ENCODE data around the gene CACHD1. TPM values are rescaled to one million over a fixed set of nuclear protein-coding genes. Genes with fewer than 3 reads are reported as not detected.

CACHD1 gene
- total RNA-seq, 1 experiment from 2014 or later, result 0.34 TPM

GRCh38 chr1:64493831-64494230, 23.9 kb downstream of the CACHD1 start:
- Histone ChIP-seq H3K27ac (no peak overlapping the region), H3K4me3 (no peak overlapping the region), H3K27me3 (replicated peaks) (peaks cover 10% of the 10 kb centered on the region; the same call in 1 of the 2 replicates), H3K36me3 (no peaks in the 10 kb centered on the region), H3K4me1 (replicated peaks) (no peaks in the 10 kb centered on the region), H3K9me3 (replicated peaks) (no peaks in the 10 kb centered on the region)
- DNase-seq (ENCODE audit: low read depth in 1 of 2, low spot score in 2 of 2), result no peak

- H3K36me3 ChIP-seq, result no peaks in the 10 kb centered on the region
- H3K27me3 ChIP-seq (replicated peaks), result peaks cover 10% of the 10 kb centered on the region; the same call in 1 of the 2 replicates
- no peaks in the 10 kb centered on the region for H3K9me3 ChIP-seq (replicated peaks)
- no peak overlapping the region for H3K27ac ChIP-seq
- DNase-seq (ENCODE audit: low read depth in 1 of 2, low spot score in 2 of 2), result no peak
- H3K4me1 ChIP-seq (replicated peaks), result no peaks in the 10 kb centered on the region
- no peak overlapping the region for H3K4me3 ChIP-seq
These were observed 24.7 kb downstream of the CACHD1 start for GRCh38 chr1:64494659-64495058.

DNA sequence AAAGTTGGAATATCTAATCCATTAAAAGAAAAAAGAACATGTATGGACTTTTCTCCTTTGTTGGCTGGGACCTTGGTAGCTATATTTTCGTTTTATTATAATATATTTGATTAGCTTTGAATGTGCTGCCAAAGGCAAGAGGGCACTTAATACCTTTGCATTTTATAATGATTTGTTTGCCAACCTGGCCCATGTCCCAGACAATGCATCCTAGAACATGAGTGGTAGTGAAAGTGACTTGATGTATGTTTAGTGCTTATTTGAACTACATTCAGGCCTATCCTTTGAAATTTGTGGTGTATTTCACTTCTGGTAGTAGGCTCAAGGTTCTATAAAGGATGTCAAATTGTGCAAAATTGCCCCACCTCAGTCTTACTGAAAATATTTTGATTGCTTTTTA, 25.9 kb downstream of the CACHD1 start:
- H3K9me3 ChIP-seq (replicated peaks), result no peaks in the 10 kb centered on the region
- DNase-seq (ENCODE audit: low read depth in 1 of 2, low spot score in 2 of 2), result no peak
- H3K27me3 ChIP-seq (replicated peaks), result peaks cover 10% of the 10 kb centered on the region; the same call in 1 of the 2 replicates
- H3K36me3 ChIP-seq, result no peaks in the 10 kb centered on the region
- H3K4me1 ChIP-seq (replicated peaks), result no peaks in the 10 kb centered on the region
- H3K4me3 ChIP-seq, result no peak overlapping the region
- H3K27ac ChIP-seq, result no peak overlapping the region

GRCh38 chr1:64496606-64497005, 26.7 kb downstream of the CACHD1 start:
- no peaks in the 10 kb centered on the region for H3K4me1 ChIP-seq (replicated peaks)
- H3K36me3 ChIP-seq, result no peaks in the 10 kb centered on the region
- peaks cover 10% of the 10 kb centered on the region for H3K27me3 ChIP-seq (replicated peaks)
- DNase-seq (ENCODE audit: low read depth in 1 of 2, low spot score in 2 of 2), result no peak
- H3K9me3 ChIP-seq (replicated peaks), result no peaks in the 10 kb centered on the region
- no peak overlapping the region for H3K27ac ChIP-seq
- no peak overlapping the region for H3K4me3 ChIP-seq

GRCh38 chr1:64497088-64497883, 27.4 kb downstream of the CACHD1 start:
- H3K27ac ChIP-seq, result no peak overlapping the region
- peaks cover 12% of the 10 kb centered on the region for H3K27me3 ChIP-seq (replicated peaks)
- no peak for DNase-seq (ENCODE audit: low read depth in 1 of 2, low spot score in 2 of 2)
- no peaks in the 10 kb centered on the region for H3K36me3 ChIP-seq
- no peaks in the 10 kb centered on the region for H3K4me1 ChIP-seq (replicated peaks)
- H3K4me3 ChIP-seq, result no peak overlapping the region
- no peaks in the 10 kb centered on the region for H3K9me3 ChIP-seq (replicated peaks)

- Histone ChIP-seq H3K4me3 (no peak overlapping the region), H3K27me3 (replicated peaks) (peaks cover 11% of the 10 kb centered on the region), H3K36me3 (no peaks in the 10 kb centered on the region), H3K27ac (no peak overlapping the region), H3K4me1 (replicated peaks) (no peaks in the 10 kb centered on the region), H3K9me3 (replicated peaks) (no peaks in the 10 kb centered on the region)
- no peak for DNase-seq (ENCODE audit: low read depth in 1 of 2, low spot score in 2 of 2)
These were observed 28.4 kb downstream of the CACHD1 start for GRCh38 chr1:64498325-64498724.

- DNase-seq (ENCODE audit: low read depth in 1 of 2, low spot score in 2 of 2), result no peak
- Histone ChIP-seq H3K36me3 (no peaks in the 10 kb centered on the region), H3K27me3 (replicated peaks) (peaks cover 11% of the 10 kb centered on the region), H3K4me1 (replicated peaks) (no peaks in the 10 kb centered on the region), H3K27ac (no peak overlapping the region), H3K4me3 (no peak overlapping the region), H3K9me3 (replicated peaks) (no peaks in the 10 kb centered on the region)
These were observed 29.1 kb downstream of the CACHD1 start for GRCh38 chr1:64499011-64499410.

- Histone ChIP-seq H3K27me3 (replicated peaks) (peaks cover 11% of the 10 kb centered on the region), H3K27ac (no peak overlapping the region), H3K36me3 (no peaks in the 10 kb centered on the region), H3K4me3 (no peak overlapping the region), H3K4me1 (replicated peaks) (no peaks in the 10 kb centered on the region), H3K9me3 (replicated peaks) (no peaks in the 10 kb centered on the region)
- no peak for DNase-seq (ENCODE audit: low read depth in 1 of 2, low spot score in 2 of 2)
These were observed 30.0 kb downstream of the CACHD1 start for GRCh38 chr1:64499966-64500365.

GRCh38 chr1:64502083-64502482, 32.2 kb downstream of the CACHD1 start:
- Histone ChIP-seq H3K4me1 (replicated peaks) (no peaks in the 10 kb centered on the region), H3K27ac (no peak overlapping the region), H3K36me3 (no peaks in the 10 kb centered on the region), H3K9me3 (replicated peaks) (no peaks in the 10 kb centered on the region), H3K27me3 (replicated peaks) (peaks cover 17% of the 10 kb centered on the region), H3K4me3 (no peak overlapping the region)
- no peak for DNase-seq (ENCODE audit: low read depth in 1 of 2, low spot score in 2 of 2)

- Histone ChIP-seq H3K4me3 (no peak overlapping the region), H3K27me3 (replicated peaks) (peaks cover 17% of the 10 kb centered on the region), H3K27ac (no peak overlapping the region), H3K4me1 (replicated peaks) (no peaks in the 10 kb centered on the region), H3K9me3 (replicated peaks) (no peaks in the 10 kb centered on the region), H3K36me3 (no peaks in the 10 kb centered on the region)
- DNase-seq (ENCODE audit: low read depth in 1 of 2, low spot score in 2 of 2), result no peak
These were observed 33.0 kb downstream of the CACHD1 start for GRCh38 chr1:64502931-64503330.

DNA sequence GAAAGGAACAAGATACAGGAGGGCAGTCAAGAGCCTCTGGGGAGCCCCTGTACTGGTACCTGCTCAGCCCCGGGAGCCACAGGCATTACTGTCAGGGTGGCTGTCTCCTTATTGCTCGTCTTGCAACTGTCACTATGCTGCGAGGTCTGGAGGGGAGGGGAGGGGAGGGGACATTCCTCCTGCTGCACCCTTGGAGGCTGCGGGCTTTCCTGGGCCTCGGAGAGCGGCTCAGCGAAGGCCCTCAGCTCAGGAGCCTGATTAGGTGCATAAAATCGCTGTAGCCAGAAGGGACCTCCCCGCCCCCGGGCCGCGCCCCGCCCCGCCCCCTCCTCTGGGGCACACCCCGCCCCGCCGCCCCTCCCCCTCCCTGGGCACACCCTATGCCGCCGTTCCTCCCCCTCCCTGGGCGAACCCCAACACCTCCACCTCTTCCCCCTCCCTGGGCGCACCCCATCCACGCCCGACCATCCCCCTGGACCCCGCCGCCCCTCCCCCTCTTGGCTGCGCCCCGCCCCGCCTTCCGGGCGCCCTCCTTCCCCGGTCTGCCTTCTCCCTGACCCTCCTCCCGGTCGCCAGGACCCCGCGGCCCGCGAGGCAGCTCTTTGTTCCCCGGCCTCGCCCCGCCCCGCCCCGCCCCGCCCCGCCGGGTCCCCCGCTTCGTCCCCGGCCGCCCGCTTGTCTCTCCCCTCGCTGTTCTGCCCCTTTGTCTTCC, 35.5 kb downstream of the CACHD1 start:
- no peak overlapping the region for H3K4me3 ChIP-seq
- DNase-seq (ENCODE audit: low read depth in 1 of 2, low spot score in 2 of 2), result no peak
- H3K4me1 ChIP-seq (replicated peaks), result no peaks in the 10 kb centered on the region
- peaks cover 22% of the 10 kb centered on the region for H3K27me3 ChIP-seq (replicated peaks)
- no peaks in the 10 kb centered on the region for H3K36me3 ChIP-seq
- no peaks in the 10 kb centered on the region for H3K9me3 ChIP-seq (replicated peaks)
- H3K27ac ChIP-seq, result no peak overlapping the region

DNA sequence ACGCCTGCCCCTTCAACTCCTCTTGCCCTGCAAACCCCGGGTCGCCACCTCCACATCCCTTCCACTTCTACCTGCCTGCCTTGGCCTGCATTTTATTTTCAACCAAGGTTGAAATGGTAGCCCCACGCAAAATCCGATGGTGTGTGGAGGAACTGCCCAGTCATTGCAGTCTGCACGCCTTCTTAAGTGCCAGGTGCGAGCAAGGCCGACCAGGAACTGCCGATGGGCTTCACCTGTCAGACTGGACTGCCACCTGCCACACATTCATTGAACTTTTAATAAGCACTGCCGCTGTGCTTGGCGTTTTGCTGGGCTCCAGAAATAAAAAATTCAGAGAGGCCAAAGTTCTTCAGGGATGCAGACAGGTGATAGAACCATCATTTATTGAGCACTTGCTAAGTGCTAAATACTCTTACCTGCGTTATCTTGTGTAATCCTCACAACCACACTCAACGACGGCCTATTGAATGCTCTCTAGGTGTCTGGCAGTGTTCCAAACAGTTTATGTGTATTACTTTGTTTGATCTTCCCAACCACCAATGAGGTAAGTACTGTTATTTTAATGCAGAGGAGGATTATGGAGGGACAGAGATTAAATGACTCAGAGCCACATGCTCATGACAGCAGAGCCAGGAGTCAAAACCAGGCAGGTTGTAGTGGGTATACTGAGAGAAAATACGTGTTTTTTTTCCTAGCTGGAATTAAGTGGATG, 36.2 kb downstream of the CACHD1 start:
- H3K4me3 ChIP-seq, result no peak overlapping the region
- H3K27ac ChIP-seq, result no peak overlapping the region
- no peak for DNase-seq (ENCODE audit: low read depth in 1 of 2, low spot score in 2 of 2)
- peaks cover 22% of the 10 kb centered on the region for H3K27me3 ChIP-seq (replicated peaks)
- H3K4me1 ChIP-seq (replicated peaks), result no peaks in the 10 kb centered on the region
- H3K36me3 ChIP-seq, result no peaks in the 10 kb centered on the region
- no peaks in the 10 kb centered on the region for H3K9me3 ChIP-seq (replicated peaks)

- H3K4me1 ChIP-seq (replicated peaks), result no peaks in the 10 kb centered on the region
- H3K36me3 ChIP-seq, result no peaks in the 10 kb centered on the region
- DNase-seq (ENCODE audit: low read depth in 1 of 2, low spot score in 2 of 2), result no peak
- H3K4me3 ChIP-seq, result no peak overlapping the region
- H3K27ac ChIP-seq, result no peak overlapping the region
- H3K27me3 ChIP-seq (replicated peaks), result peaks cover 15% of the 10 kb centered on the region
- no peaks in the 10 kb centered on the region for H3K9me3 ChIP-seq (replicated peaks)
These were observed 38.7 kb downstream of the CACHD1 start for GRCh38 chr1:64508629-64509028.

GRCh38 chr1:64511044-64511443, 41.1 kb downstream of the CACHD1 start:
- no peaks in the 10 kb centered on the region for H3K36me3 ChIP-seq
- no peak for DNase-seq (ENCODE audit: low read depth in 1 of 2, low spot score in 2 of 2)
- H3K9me3 ChIP-seq (replicated peaks), result no peaks in the 10 kb centered on the region
- H3K4me3 ChIP-seq, result no peak overlapping the region
- no peaks in the 10 kb centered on the region for H3K4me1 ChIP-seq (replicated peaks)
- H3K27ac ChIP-seq, result no peak overlapping the region
- peaks cover 18% of the 10 kb centered on the region for H3K27me3 ChIP-seq (replicated peaks)

All from SJSA1 (cell line).